HepG2 (cell line): ENCODE results near the gene STX4. TPM values are rescaled to one million over a fixed set of nuclear protein-coding genes. Genes with fewer than 3 reads are reported as not detected.

ENCODE experiments used
- CEBPB ChIP-seq: IDR thresholded peaks from 2 replicates; pipeline ENCODE4 v1.6.1; 2011; ENCODE audit warnings: low read depth, low read length, improper control_type of control experiment, borderline replicate concordance
- ELF3 ChIP-seq: IDR thresholded peaks from 2 replicates; pipeline ENCODE4 v1.6.1; 2016; ENCODE audit warnings: missing genetic modification reagents, missing compliant biosample characterization
- ZBTB46 ChIP-seq: sonication (generic); formaldehyde crosslinking; IDR thresholded peaks from 2 replicates; pipeline ENCODE4 v1.4.0; 2020; ENCODE audit warnings: mild to moderate bottlenecking, missing genetic modification reagents, borderline replicate concordance
- ZMYM3 ChIP-seq: sonication (generic); formaldehyde crosslinking; IDR thresholded peaks from 2 replicates; pipeline ENCODE4 v1.5.1; 2020; ENCODE audit warnings: mild to moderate bottlenecking, missing genetic modification reagents
- ZNF317 ChIP-seq: sonication (generic); formaldehyde crosslinking; IDR thresholded peaks from 2 replicates; pipeline ENCODE4 v1.5.0; 2020; ENCODE audit warnings: mild to moderate bottlenecking, missing genetic modification reagents
- ZNF609 ChIP-seq: sonication (generic); formaldehyde crosslinking; IDR thresholded peaks from 2 replicates; pipeline ENCODE4 v1.4.0; 2020; ENCODE audit warnings: mild to moderate bottlenecking, missing genetic modification reagents, borderline replicate concordance
- polyA plus RNA-seq, 8 experiments: library from polyadenylated mRNA; depleted of rRNA in 3 of 8; stranded (reverse) in 7 of 8; unstranded in 1 of 8; fragments of >200 nt; fragmentation: Illumina TruSeq in 4 of 8; extraction: Trizol in 4 of 8; gene quantifications; 2 replicates each; pipeline versions ENCODE4 v1.2.1 to v1.2.3, GENCODE V29; 2011 to 2016; ENCODE audit warnings: low read depth in 4 of 8, missing spikeins in 1 of 8, mixed read lengths in 1 of 8; ENCODE audit not compliant: insufficient read depth in 1 of 8
- total RNA-seq, 5 experiments: library from RNA; depleted of rRNA; stranded (reverse); fragments of >200 nt; fragmentation: Illumina TruSeq; extraction: Trizol; gene quantifications; 2 replicates each; pipeline ENCODE4 v1.2.3, GENCODE V29; 2016; ENCODE audit warnings: low read depth in 1 of 5
- TF ChIP-seq, protein P1 (sequence below): sonication (generic); formaldehyde crosslinking; IDR thresholded peaks from 2 replicates; pipeline ENCODE4 v1.4.0; 2020; ENCODE audit warnings: low read depth, missing genetic modification reagents

The STX4 gene
- total and polyA plus RNA-seq, 2 of the 13 experiments (the other 11 are each of a cell fraction or from before 2014, with no cell fraction given) = 29.2 to 34.6 TPM

DNA sequence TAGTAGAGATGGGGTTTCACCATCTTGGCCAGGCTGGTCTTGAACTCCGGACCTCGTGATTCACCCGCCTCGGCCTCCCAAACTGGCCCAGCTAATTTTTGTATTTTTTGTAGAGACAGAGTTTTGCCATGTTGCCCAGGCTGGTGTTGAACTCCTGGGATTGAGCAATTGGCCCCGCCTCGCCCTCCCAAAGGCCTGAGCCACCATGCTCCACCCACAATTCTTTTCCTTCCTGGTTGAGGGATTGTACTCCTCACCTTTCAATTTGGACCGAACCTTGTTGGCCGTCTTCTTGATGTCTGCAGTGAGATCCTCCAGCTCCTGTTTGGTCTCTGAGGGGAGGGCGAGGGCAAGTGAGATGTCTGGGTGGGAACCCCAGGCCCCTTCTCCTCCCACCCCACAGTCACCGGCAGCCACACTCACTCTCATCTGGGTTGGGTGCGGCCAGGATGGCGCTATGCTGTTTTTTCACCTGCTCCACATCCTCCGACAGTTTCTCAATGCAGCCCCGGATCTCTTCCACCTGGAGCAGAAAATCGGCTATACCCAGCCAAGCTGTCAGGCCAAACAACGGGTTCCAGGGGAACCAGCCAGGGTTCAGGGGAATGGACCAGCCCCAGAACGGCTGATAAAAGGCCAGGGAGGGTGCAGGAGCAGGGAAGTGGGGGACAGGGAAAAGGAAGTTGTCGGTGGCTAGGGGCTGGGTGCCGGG is 32.5 kb upstream of the STX4 start (continued):
- TF ChIP-seq, protein P1, sequence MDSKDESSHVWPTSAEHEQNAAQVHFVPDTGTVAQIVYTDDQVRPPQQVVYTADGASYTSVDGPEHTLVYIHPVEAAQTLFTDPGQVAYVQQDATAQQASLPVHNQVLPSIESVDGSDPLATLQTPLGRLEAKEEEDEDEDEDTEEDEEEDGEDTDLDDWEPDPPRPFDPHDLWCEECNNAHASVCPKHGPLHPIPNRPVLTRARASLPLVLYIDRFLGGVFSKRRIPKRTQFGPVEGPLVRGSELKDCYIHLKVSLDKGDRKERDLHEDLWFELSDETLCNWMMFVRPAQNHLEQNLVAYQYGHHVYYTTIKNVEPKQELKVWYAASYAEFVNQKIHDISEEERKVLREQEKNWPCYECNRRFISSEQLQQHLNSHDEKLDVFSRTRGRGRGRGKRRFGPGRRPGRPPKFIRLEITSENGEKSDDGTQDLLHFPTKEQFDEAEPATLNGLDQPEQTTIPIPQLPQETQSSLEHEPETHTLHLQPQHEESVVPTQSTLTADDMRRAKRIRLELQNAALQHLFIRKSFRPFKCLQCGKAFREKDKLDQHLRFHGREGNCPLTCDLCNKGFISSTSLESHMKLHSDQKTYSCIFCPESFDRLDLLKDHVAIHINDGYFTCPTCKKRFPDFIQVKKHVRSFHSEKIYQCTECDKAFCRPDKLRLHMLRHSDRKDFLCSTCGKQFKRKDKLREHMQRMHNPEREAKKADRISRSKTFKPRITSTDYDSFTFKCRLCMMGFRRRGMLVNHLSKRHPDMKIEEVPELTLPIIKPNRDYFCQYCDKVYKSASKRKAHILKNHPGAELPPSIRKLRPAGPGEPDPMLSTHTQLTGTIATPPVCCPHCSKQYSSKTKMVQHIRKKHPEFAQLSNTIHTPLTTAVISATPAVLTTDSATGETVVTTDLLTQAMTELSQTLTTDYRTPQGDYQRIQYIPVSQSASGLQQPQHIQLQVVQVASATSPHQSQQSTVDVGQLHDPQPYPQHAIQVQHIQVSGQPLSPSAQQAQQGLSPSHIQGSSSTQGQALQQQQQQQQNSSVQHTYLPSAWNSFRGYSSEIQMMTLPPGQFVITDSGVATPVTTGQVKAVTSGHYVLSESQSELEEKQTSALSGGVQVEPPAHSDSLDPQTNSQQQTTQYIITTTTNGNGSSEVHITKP (CRISPR knock-in tag) = 0 out of 2 replicates have a peak, but pooled peaks have one; percentile 33
- TF ChIP-seq ZNF609 (no peak), ZNF317 (CRISPR knock-in tag) (peak; percentile 80), ZBTB46 (CRISPR knock-in tag) (0 out of 2 replicates have a peak, but pooled peaks have one; percentile 1), ZMYM3 (0 out of 2 replicates have a peak, but pooled peaks have one; percentile 28), ELF3 (CRISPR knock-in tag) (0 out of 2 replicates have a peak, but pooled peaks have one; percentile 25), CEBPB (peak; percentile 58; the same call in 1 of the 2 replicates)
